Osteoblast (primary cell): ENCODE measurements around the gene ITSN1. TPM values are rescaled to one million over a fixed set of nuclear protein-coding genes. Genes with fewer than 3 reads are reported as not detected.

Source experiments
- DNase-seq: peaks from one replicate; pipeline ENCODE4 v3.0.0; 2011; ENCODE audit warnings: low spot score, mixed read lengths; ENCODE audit not compliant: insufficient read length; ENCODE audit errors: missing footprints
- H2AFZ ChIP-seq: 2 replicates; pipeline ENCODE4 v1.6.0; 2011; ENCODE audit warnings: mild to moderate bottlenecking, low read length
- H3K27ac ChIP-seq: 2 replicates; pipeline ENCODE4 v1.5.1; 2011; ENCODE audit warnings: mild to moderate bottlenecking, low read depth, low read length, moderate library complexity
- H3K27me3 ChIP-seq: 2 replicates; pipeline ENCODE4 v1.6.0; 2012; ENCODE audit warnings: mild to moderate bottlenecking, control low read depth, inconsistent platforms, low read length, moderate library complexity; ENCODE audit not compliant: insufficient read depth
- H3K36me3 ChIP-seq: 2 replicates; pipeline ENCODE4 v1.5.1; 2011; ENCODE audit warnings: mild to moderate bottlenecking, low read length, control low read depth, moderate library complexity; ENCODE audit not compliant: insufficient read depth
- H3K4me1 ChIP-seq: 2 replicates; pipeline ENCODE4 v1.5.1; 2011; ENCODE audit warnings: mild to moderate bottlenecking, low read length, control low read depth, moderate library complexity; ENCODE audit not compliant: insufficient read depth
- H3K4me2 ChIP-seq: 2 replicates; pipeline ENCODE4 v1.6.0; 2011; ENCODE audit warnings: mild to moderate bottlenecking, low read length; ENCODE audit not compliant: insufficient read depth
- H3K4me3 ChIP-seq: fragments of 200-600 bp; sonication (generic); 3 replicates; pipeline ENCODE4 v1.5.1; 2012; ENCODE audit warnings: mild to moderate bottlenecking, low read length, inconsistent platforms; ENCODE audit not compliant: insufficient read depth
- H3K79me2 ChIP-seq: 2 replicates; pipeline ENCODE4 v1.6.0; 2012; ENCODE audit warnings: mild to moderate bottlenecking, low read length, control low read depth, inconsistent platforms; ENCODE audit not compliant: insufficient read depth
- H3K9me3 ChIP-seq: 2 replicates; pipeline ENCODE4 v1.5.1; 2011; ENCODE audit warnings: low read depth, low read length, control low read depth
- H4K20me1 ChIP-seq: 2 replicates; pipeline ENCODE4 v1.6.0; 2012; ENCODE audit warnings: mild to moderate bottlenecking, low read length, control low read depth; ENCODE audit not compliant: insufficient read depth
- CTCF ChIP-seq: IDR thresholded peaks from 2 replicates; pipeline ENCODE4 v1.5.1; 2011; ENCODE audit warnings: mild to moderate bottlenecking, low read depth, low read length, moderate library complexity; ENCODE audit errors: extremely low read depth
- total RNA-seq: library from RNA; depleted of rRNA; stranded (reverse); fragments of >200 nt; gene quantifications from 2 replicates; pipeline ENCODE4 v1.2.3, GENCODE V29; 2012

ITSN1 gene
- total RNA-seq, 1 donor = 42.7 TPM

- Histone ChIP-seq H3K79me2 (peaks cover 83% of the 10 kb centered on the region), H3K36me3 (no peaks in the 10 kb centered on the region), H4K20me1 (peaks cover 22% of the 10 kb centered on the region), H3K27me3 (no peaks in the 10 kb centered on the region), H3K4me2 (peak overlapping the region; percentile 97), H3K4me1 (peaks cover 18% of the 10 kb centered on the region), H3K27ac (peak overlapping the region; percentile 68), H3K4me3 (peak overlapping the region; percentile 99), H2AFZ (no peak overlapping the region), H3K9me3 (no peaks in the 10 kb centered on the region)
- TF ChIP-seq CTCF = no peak
- DNase-seq = peak; percentile 89
Measured at GRCh38 chr21:33644383-33645074, 2.2 kb downstream of the ITSN1 start.

- Histone ChIP-seq H3K4me2 (no peak overlapping the region), H3K4me3 (no peak overlapping the region), H3K27me3 (no peaks in the 10 kb centered on the region), H3K9me3 (no peaks in the 10 kb centered on the region), H3K27ac (no peak overlapping the region), H4K20me1 (peaks cover 22% of the 10 kb centered on the region), H3K79me2 (peaks cover 86% of the 10 kb centered on the region), H2AFZ (no peak overlapping the region), H3K4me1 (peaks cover 14% of the 10 kb centered on the region), H3K36me3 (no peaks in the 10 kb centered on the region)
- TF ChIP-seq CTCF = no peak
- DNase-seq = no peak
Measured at GRCh38 chr21:33645730-33646129, 3.4 kb downstream of the ITSN1 start.

- no peak overlapping the region for H3K4me3 ChIP-seq
- H3K4me1 ChIP-seq = peaks cover 14% of the 10 kb centered on the region
- no peaks in the 10 kb centered on the region for H3K27me3 ChIP-seq
- DNase-seq = no peak
- H3K27ac ChIP-seq = no peak overlapping the region
- peaks cover 95% of the 10 kb centered on the region for H3K79me2 ChIP-seq
- no peak overlapping the region for H2AFZ ChIP-seq
- H4K20me1 ChIP-seq = peaks cover 22% of the 10 kb centered on the region
- no peak for TF ChIP-seq CTCF
- no peak overlapping the region for H3K4me2 ChIP-seq
- no peaks in the 10 kb centered on the region for H3K36me3 ChIP-seq
- H3K9me3 ChIP-seq = no peaks in the 10 kb centered on the region
Measured at GRCh38 chr21:33647587-33647986, 5.3 kb downstream of the ITSN1 start.

GRCh38 chr21:33648555-33648954 is 6.3 kb downstream of the ITSN1 start:
- no peak overlapping the region for H3K4me2 ChIP-seq
- peaks cover 12% of the 10 kb centered on the region for H3K4me1 ChIP-seq
- no peak overlapping the region for H3K27ac ChIP-seq
- no peak overlapping the region for H2AFZ ChIP-seq
- peaks cover 94% of the 10 kb centered on the region for H3K79me2 ChIP-seq
- H4K20me1 ChIP-seq = peaks cover 23% of the 10 kb centered on the region
- H3K4me3 ChIP-seq = no peak overlapping the region
- no peak for TF ChIP-seq CTCF
- H3K9me3 ChIP-seq = no peaks in the 10 kb centered on the region
- H3K27me3 ChIP-seq = no peaks in the 10 kb centered on the region
- no peak for DNase-seq
- no peaks in the 10 kb centered on the region for H3K36me3 ChIP-seq
